Left kidney (tissue), 8 donors: ENCODE data around the gene RASA4. TPM values are rescaled to one million over a fixed set of nuclear protein-coding genes. Genes with fewer than 3 reads are reported as not detected.
"Not testable (repeated sequence)": the region's sequence is repeated elsewhere in the genome, so short reads cannot be mapped to it uniquely, and the experiment has no call there.

ENCODE experiments used
- DNase-seq: peaks from one replicate; pipeline ENCODE4 v3.0.0-alpha.2; 2013
- long read RNA-seq, 8 donors: transcript quantifications; one replicate each; lab custom pipeline, GENCODE V29; 2026
- polyA plus RNA-seq: library from polyadenylated mRNA; unstranded; fragments of 120-200 nt; gene quantifications from one replicate; pipeline ENCODE4 v1.2.1, GENCODE V29; 2013; ENCODE audit not compliant: insufficient read length

RASA4 gene
- 38.8 TPM for polyA plus RNA-seq
- long read RNA-seq, donor 1, partial matches to known transcripts = 0 of 2 reads
- long read RNA-seq, donor 1, other reads (novel, unspliced or antisense) = 0 of 2 reads
- long read RNA-seq, donor 2, full-length matches to known transcripts = 4 of 4 reads
- long read RNA-seq, donor 2, partial matches to known transcripts = 0 of 4 reads
- long read RNA-seq, donor 2, other reads (novel, unspliced or antisense) = 0 of 4 reads
- long read RNA-seq, donor 3, full-length matches to known transcripts = 3 of 3 reads
- long read RNA-seq, donor 3, partial matches to known transcripts = 0 of 3 reads
- long read RNA-seq, donor 3, other reads (novel, unspliced or antisense) = 0 of 3 reads
- long read RNA-seq, donor 4 = 0 reads
- long read RNA-seq, donor 5, full-length matches to known transcripts = 5 of 10 reads
- long read RNA-seq, donor 5, partial matches to known transcripts = 5 of 10 reads
- long read RNA-seq, donor 5, other reads (novel, unspliced or antisense) = 0 of 10 reads
- long read RNA-seq, donor 6, partial matches to known transcripts = 0 of 2 reads
- long read RNA-seq, donor 6, other reads (novel, unspliced or antisense) = 0 of 2 reads
- long read RNA-seq, donor 7, full-length matches to known transcripts = 8 of 15 reads
- long read RNA-seq, donor 7, partial matches to known transcripts = 7 of 15 reads
- long read RNA-seq, donor 7, other reads (novel, unspliced or antisense) = 0 of 15 reads
- long read RNA-seq, donor 8, full-length matches to known transcripts = 1 of 1 reads
- long read RNA-seq, donor 8, partial matches to known transcripts = 0 of 1 reads
- long read RNA-seq, donor 8, other reads (novel, unspliced or antisense) = 0 of 1 reads

GRCh38 chr7:102616507-102617125 is at the start of gene RASA4:
Gene RASA4 (minus strand): TSS chr7:102616756. CDS start chr7:102616689, 67 bp downstream.
- not testable (repeated sequence) for DNase-seq

GRCh38 chr7:102664765-102665164 is 48.2 kb upstream of the RASA4 start:
- DNase-seq = not testable (repeated sequence)

- not testable (repeated sequence) for DNase-seq
These were observed 33.4 kb upstream of the RASA4 start, which contains the start of gene SPDYE2B for GRCh38 chr7:102649924-102650323. Gene SPDYE2B (plus strand): TSS chr7:102650319. CDS start chr7:102652349, 2,030 bp downstream.

DNA sequence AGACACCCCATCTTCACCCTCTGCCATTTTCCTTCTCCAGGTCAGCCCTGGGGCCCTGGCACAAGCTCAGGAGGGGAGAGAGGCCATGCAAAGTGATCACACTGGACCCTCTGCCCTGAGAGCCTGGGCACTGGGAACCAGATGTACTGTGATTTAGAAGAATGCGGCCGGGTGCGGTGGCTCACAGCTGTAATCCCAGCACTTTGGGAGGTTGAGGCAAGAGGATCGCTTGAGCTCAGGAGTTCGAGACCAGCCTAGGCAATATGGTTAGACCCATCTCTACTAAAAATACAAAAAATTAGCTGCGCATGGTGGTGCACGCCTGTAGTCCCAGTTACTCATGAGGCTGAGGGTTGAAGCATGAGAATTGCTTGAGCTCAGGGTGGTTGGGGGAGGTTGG is 31.3 kb upstream of the RASA4 start:
- DNase-seq = not testable (repeated sequence)

GRCh38 chr7:102643404-102643803 is 26.8 kb upstream of the RASA4 start:
- not testable (repeated sequence) for DNase-seq

- not testable (repeated sequence) for DNase-seq
These were observed 26.1 kb upstream of the RASA4 start, which contains the start of gene UPK3BL1 for GRCh38 chr7:102642691-102643090. Gene UPK3BL1 (minus strand): TSS chr7:102642791. CDS start chr7:102642741, 50 bp downstream.

DNA sequence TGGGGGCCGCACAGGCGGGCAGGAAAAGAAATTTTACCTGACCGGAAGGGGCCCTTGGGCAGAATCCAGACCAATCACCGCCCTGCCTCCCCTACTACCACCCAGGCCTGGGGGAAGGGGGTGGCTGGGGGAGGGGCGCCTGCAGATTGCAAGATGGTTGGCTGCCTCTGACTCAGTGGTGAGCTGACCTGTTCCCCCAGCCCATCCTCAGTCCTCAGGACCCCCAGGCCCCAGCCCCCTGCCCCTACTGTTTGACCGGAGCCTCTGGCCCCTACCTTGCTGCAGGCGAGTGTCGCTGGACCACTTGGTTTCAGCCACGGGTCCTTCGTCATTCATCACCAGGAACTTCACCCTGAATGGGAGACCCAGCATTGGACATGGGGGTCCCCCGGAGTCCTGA is 22.3 kb upstream of the RASA4 start:
- not testable (repeated sequence) for DNase-seq

DNA sequence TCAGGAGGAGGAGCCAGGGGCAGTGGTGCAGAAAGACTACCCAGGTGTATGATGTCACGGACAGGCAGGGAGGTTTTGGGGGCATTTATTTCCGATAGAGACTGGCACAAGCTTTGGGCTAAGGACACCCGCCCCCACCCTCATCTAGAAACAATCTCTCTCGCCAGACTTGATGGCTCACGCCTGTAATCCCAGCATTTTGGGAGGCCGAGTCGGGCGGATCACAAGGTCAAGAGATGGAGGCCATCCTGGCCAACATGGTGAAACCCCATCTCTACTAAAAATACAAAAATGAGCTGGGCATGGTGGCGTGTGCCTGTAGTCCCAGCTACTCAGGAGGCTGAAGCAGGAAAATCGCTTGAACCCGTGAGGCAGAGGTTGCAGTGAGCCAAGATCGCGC is 20.4 kb upstream of the RASA4 start:
- DNase-seq = not testable (repeated sequence)

GRCh38 chr7:102635354-102635753 is 18.8 kb upstream of the RASA4 start:
- not testable (repeated sequence) for DNase-seq

DNA sequence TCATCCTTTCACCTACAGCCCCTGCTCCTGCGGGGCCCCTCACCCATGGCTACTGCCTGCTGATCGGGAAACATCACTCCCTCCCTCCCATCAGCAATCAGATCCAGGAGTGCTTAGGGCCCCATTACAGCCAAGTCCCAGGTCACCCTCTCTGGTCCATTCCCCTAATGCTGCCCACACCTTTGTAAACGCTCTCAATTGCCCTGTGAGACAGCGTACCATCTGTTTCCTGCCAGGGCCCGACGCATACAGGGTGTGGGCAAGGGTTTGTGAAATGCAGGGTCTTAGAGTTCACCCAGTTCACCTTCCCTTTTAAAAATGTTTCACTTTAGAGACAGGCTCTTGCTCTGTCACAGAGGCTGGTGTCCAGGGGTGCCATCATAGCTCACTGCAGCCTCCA is 17.7 kb upstream of the RASA4 start:
- not testable (repeated sequence) for DNase-seq

DNA sequence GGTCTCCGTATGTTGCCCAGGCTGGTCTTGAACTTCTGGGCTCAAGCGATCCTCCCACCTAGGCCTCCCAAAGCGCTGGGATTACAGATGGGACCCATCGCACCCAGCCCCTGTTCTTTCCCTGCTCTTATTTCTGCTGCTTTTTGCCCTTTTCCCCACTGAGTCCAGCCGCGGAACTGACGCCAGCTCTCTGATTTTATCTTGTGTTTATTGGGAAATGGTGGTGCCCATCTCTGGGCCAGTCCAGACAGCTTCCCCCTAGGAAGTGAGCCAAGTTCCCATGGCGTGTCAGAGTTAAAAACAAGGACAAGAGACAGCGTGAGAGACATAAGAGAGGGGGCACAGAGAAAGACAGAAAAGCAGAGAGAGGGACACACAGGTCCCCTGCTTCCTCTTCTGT is 14.1 kb upstream of the RASA4 start:
- not testable (repeated sequence) for DNase-seq

DNA sequence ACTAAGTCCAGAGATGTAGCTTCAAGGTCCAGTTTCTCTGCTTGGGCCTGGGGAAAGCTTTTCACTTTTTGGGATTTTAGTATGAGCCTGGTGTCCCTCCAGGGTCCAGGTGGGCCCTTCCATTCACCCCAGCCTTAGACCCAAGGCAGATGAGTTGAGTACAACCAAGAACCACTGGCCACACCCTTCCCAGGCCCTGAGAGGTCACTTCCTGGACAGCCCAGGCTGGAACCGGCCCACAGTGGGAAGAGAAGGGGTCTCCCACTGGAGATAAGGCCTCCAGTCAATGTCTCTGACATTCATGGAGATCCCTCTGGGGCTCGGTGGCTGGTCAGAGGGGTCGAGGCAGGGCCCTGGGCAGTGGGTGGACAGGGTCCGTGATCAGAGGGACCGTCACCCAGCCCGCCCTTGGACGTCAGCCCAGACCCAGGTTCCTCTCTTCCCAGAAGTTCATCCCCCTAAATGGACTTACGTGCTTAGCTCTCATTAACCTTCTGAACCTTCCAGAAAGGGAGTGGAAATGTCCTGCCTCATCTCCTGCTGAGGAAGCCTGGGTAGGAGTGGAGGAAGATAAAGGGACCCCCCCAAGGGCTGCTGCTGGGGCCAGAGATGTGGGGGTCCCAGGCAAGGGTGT is 10.8 kb upstream of the RASA4 start:
- not testable (repeated sequence) for DNase-seq

- DNase-seq = not testable (repeated sequence)
These were observed 1.6 kb upstream of the RASA4 start for GRCh38 chr7:102618122-102618521.

GRCh38 chr7:102615930-102616329 is 626 bp downstream of the RASA4 start:
- DNase-seq = not testable (repeated sequence)

DNA sequence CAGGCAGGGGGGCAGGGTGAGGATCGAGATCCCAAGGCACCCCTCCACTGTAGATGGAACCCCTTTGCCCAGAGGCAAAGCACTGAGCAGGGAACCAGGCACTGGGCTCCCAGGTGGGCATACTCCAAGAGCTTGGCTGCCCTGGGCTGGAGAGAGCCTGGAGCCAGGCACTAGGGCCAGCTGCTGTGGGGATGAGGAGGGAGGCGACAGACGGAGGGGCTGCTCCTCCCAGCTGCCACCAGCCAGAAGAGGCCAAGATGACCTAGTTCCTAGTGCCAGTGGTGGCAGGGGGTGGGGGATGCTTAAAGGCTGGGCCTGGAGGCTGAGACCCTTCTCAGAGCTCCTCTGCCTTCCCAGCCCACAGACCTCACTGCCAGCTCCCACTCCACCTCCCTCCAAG is 1.7 kb downstream of the RASA4 start:
- DNase-seq = not testable (repeated sequence)

GRCh38 chr7:102614346-102614697 is 2.2 kb downstream of the RASA4 start:
- DNase-seq = not testable (repeated sequence)

GRCh38 chr7:102613575-102614345 is 2.8 kb downstream of the RASA4 start:
- not testable (repeated sequence) for DNase-seq

DNA sequence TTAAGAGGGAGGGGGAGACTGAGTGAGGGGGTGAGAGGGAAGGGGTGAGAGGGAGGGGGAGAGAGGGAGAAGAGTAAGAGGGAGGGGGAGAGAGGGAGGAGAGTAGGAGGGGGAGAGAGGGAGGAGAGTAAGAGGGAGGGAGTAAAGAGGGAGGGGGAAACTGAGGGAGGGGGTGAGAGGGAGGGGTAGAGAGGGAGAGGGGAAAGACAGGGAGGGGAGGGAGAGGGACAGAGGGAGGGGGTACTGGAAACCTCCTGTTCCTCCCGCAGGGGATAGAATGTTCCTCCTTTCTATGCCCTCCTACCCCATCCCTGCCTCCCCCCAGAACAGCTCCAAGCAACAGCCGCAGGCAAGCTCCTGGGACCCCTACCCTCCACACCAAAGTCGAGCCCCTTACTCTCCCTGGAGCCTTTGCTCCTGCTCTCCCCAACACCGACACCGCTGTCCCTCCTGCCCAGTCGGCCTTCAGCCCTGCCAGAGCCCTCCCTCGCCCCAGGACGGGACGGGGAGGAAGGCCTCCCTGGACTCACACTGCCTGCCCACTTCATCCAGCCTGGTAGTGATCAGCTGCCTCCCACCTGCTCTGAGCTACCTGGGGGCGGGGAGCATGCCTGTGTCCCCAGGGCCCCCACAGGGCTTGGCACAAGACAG is 4.8 kb downstream of the RASA4 start:
- DNase-seq = not testable (repeated sequence)

GRCh38 chr7:102611013-102611674 is 5.4 kb downstream of the RASA4 start:
- DNase-seq = not testable (repeated sequence)

DNA sequence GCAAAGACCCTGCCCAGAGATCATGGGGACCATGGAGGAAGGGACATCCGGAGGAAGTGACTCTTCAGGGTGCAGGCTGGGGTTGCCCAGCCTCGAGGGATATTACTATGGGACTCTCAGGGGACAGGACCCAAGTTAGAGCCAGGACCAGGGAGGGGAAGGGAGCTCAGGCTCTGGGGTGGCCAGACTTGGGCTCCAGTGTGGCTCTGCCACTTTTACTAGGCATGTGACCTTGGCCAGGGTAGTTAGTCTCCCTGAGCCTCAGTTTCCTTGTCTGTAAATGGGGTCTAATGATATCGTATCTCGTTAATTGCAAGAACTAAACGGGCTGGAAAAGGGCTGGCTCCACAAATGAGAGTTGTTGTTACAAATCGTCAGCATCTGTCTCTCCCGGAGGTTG is 6.1 kb downstream of the RASA4 start:
- not testable (repeated sequence) for DNase-seq
